Choroid plexus epithelial cell (primary cell): ENCODE measurements around the gene SGCE.

Source experiments
- DNase-seq: peaks from one replicate; pipeline ENCODE4 v3.0.0-alpha.2; 2010; ENCODE audit warnings: low read depth
- H3K4me3 ChIP-seq: 2 replicates; pipeline ENCODE4 v1.5.1; 2011; ENCODE audit warnings: low read depth, mild to moderate bottlenecking, control low read depth, low read length, moderate library complexity
- TF ChIP-seq, protein P1 (sequence below): conservative IDR thresholded peaks from 2 replicates; pipeline ENCODE4 v1.5.1; 2011; ENCODE audit warnings: low read depth, mild to moderate bottlenecking, control low read depth, inconsistent platforms, low read length, moderate library complexity

SGCE gene

GRCh38 chr7:94658826-94659225, 2.9 kb upstream of the SGCE start:
- peak overlapping the region; percentile 45 for H3K4me3 ChIP-seq
- TF ChIP-seq, protein P1, sequence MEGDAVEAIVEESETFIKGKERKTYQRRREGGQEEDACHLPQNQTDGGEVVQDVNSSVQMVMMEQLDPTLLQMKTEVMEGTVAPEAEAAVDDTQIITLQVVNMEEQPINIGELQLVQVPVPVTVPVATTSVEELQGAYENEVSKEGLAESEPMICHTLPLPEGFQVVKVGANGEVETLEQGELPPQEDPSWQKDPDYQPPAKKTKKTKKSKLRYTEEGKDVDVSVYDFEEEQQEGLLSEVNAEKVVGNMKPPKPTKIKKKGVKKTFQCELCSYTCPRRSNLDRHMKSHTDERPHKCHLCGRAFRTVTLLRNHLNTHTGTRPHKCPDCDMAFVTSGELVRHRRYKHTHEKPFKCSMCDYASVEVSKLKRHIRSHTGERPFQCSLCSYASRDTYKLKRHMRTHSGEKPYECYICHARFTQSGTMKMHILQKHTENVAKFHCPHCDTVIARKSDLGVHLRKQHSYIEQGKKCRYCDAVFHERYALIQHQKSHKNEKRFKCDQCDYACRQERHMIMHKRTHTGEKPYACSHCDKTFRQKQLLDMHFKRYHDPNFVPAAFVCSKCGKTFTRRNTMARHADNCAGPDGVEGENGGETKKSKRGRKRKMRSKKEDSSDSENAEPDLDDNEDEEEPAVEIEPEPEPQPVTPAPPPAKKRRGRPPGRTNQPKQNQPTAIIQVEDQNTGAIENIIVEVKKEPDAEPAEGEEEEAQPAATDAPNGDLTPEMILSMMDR, result no peak
- DNase-seq, result no peak

DNA sequence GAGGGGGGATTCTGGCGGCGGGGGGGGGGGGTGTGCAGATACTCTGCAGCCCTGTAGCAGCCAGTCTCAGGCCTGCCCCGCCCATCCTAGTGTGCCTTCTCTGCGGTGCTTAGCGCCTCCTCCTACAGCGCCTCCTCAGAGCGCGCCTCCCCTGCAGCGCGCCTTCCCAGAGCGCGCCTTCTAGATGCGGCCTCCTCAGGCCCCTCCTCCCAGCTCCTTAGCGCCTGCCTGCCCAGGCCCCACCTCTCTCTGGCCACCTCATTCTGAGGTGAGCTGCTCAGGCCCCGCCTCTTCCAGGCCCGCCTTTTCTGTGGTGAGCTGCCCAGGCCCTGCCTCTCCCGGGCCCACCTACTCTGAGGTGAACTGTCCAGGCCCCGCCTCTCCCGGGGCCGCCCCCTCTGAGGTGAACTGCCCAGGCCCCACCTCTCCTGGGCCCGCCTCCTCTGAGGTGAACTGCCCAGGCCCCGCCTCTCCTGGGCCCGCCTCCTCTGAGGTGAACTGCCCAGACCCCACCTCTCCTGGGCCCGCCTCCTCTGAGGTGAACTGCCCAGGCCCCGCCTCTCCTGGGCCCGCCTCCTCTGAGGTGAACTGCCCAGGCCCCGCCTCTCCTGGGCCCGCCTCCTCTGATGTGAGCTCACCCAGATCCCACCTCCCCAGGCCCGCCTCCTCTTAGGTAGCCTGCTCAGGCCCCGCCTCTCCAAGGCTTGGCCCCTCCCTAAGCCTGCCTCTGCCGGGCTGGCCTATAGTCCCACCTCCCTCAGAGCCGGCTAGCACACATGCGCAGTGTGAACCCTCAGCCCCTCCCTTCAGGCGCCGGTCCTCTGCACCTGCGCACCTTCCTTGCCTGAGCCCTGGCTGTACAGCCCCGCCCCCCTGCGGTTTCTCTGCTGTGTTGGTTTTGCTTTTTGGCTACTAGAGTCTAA, 2.1 kb upstream of the SGCE start:
- peak overlapping the region; percentile 82 for H3K4me3 ChIP-seq
- peak; percentile 98 for DNase-seq
- TF ChIP-seq, protein P1, result no peak

GRCh38 chr7:94656925-94657731, 1.2 kb upstream of the SGCE start:
- peak overlapping the region; percentile 82 for H3K4me3 ChIP-seq
- TF ChIP-seq, protein P1, result no peak
- peak; percentile 56 for DNase-seq

- peak overlapping the region; percentile 82 for H3K4me3 ChIP-seq
- TF ChIP-seq, protein P1, result no peak
- no peak for DNase-seq
These were observed 658 bp upstream of the SGCE start for GRCh38 chr7:94656658-94656924.

DNA sequence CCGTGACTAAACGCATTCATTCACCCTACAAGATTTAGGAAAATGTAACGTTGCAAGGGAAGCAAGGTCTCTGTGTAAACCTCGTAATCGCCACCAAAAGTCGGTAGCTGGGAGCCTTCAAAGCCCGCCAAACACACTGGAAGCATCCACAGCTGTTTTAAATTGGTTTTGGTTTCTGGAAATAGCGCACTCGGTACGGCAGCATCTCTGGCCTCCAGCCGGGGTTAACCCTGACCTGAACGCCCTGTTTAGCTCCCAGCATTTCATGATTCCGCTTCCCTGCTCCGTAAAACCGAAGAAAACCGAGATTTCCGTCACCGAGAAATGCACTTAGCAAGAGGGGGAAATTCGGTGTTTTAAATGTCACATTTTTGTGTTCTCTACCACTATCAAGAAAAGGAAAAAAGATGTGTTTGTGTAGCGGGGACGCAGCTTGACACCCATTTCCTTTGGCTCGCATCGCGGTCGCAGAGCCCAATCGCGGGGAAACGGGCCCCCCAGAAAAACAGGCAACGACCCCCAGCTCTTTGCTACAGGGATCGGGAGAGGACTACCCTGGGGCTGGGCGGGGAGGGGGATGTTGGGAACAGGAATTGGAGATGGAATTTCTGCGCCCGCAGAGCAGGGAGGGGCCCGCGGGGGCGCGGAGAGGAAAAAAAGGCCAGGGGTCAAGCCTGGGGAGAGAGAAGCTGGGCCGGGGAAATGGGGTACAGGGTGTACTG, 646 bp downstream of the SGCE start:
- peak; percentile 58 for DNase-seq
- peak overlapping the region; percentile 82 for H3K4me3 ChIP-seq
- TF ChIP-seq, protein P1, result no peak

DNA sequence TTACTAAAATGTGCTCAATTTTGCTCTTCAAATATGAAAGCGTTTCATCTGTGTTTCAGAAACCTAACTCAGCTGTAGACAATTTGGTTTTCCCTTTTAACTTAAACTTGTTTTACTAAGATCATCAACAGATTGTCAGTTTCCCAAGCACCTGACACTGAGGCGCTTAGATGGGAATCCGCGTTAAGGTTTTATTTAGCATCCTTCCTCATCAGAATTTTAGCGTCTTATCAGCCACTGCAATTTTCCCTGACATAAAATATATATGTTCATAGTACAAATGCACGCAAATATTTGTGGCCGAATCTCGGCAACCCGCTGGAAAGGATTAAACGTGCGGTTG, 1.2 kb downstream of the SGCE start:
- H3K4me3 ChIP-seq, result peak overlapping the region; percentile 82
- no peak for DNase-seq

More for the DNA sequence above, 1.2 kb downstream of the SGCE start:
- TF ChIP-seq, protein P1, result no peak
